ENCODE measurements around the gene KCNIP4. TPM values are rescaled to one million over a fixed set of nuclear protein-coding genes. Genes with fewer than 3 reads are reported as not detected.

KCNIP4 gene
- total RNA-seq, 4 donors from 2014 or later: 2.5 TPM; not detected in 2

GRCh38 chr4:21046141-21046540, 902.4 kb downstream of the KCNIP4 start:
- Histone ChIP-seq H3K27ac (no peak overlapping the region), H3K27me3 (no peaks in the 10 kb centered on the region), H3K36me3 (no peaks in the 10 kb centered on the region), H3K4me3 (no peak overlapping the region), H3K4me1 (no peaks in the 10 kb centered on the region), H3K9me3 (no peaks in the 10 kb centered on the region)
- TF ChIP-seq POLR2AphosphoS5 (IDR thresholded peaks at IDR 0.05) (no peak), POLR2A (IDR thresholded peaks at IDR 0.05) (no peak), CTCF (IDR thresholded peaks at IDR 0.05) (no peak), EP300 (IDR thresholded peaks at IDR 0.05; ENCODE audit: low read depth) (no peak)
- DNase-seq: no peak
- intact Hi-C loops (cut with DNase I; ENCODE audit: low total_unique reads) (no loop called here), in situ Hi-C loops (cut with MboI; ENCODE audit: low pct_ligation_motif_present in 1 of 4, low pct_unique_long_range_greater_than_20kb in 1 of 4, low sequenced_read_pairs in 3 of 4) (no loop called here)
- 82 to 88% methylated on average over 1 of the region's 1 CpG for WGBS, 2 donors (ENCODE audit: low coverage in 1 of 2)

- Histone ChIP-seq H3K9me3 (no peaks in the 10 kb centered on the region), H3K36me3 (no peaks in the 10 kb centered on the region), H3K4me3 (no peak overlapping the region), H3K27ac (no peak overlapping the region), H3K27me3 (no peaks in the 10 kb centered on the region), H3K4me1 (no peaks in the 10 kb centered on the region)
- in situ Hi-C loops (cut with MboI; ENCODE audit: low pct_ligation_motif_present in 1 of 4, low pct_unique_long_range_greater_than_20kb in 1 of 4, low sequenced_read_pairs in 3 of 4): no loop called here
- intact Hi-C loops (cut with DNase I; ENCODE audit: low total_unique reads): no loop called here
- 91% methylated on average over 1 of the region's 1 CpG for WGBS, 2 donors (ENCODE audit: low coverage in 1 of 2)
- no peak for TF ChIP-seq POLR2A (IDR thresholded peaks at IDR 0.05)
- DNase-seq: no peak
Observed at GRCh38 chr4:21045119-21045518, 903.5 kb downstream of the KCNIP4 start.

GRCh38 chr4:21041708-21042107, 906.9 kb downstream of the KCNIP4 start:
- TF ChIP-seq CTCF (IDR thresholded peaks at IDR 0.05): no peak
- TF ChIP-seq POLR2A (IDR thresholded peaks at IDR 0.05): no peak
- TF ChIP-seq POLR2AphosphoS5 (IDR thresholded peaks at IDR 0.05): no peak
- TF ChIP-seq EP300 (IDR thresholded peaks at IDR 0.05; ENCODE audit: low read depth): no peak
- Histone ChIP-seq H3K9me3 (no peaks in the 10 kb centered on the region), H3K36me3 (no peaks in the 10 kb centered on the region), H3K4me3 (no peak overlapping the region), H3K27me3 (no peaks in the 10 kb centered on the region), H3K4me1 (no peaks in the 10 kb centered on the region), H3K27ac (no peak overlapping the region)
- WGBS, 2 donors (ENCODE audit: low coverage in 1 of 2): 35 to 49% methylated on average over 3 of the region's 3 CpGs
- DNase-seq: no peak
- in situ Hi-C loops (cut with MboI; ENCODE audit: low pct_ligation_motif_present in 1 of 4, low pct_unique_long_range_greater_than_20kb in 1 of 4, low sequenced_read_pairs in 3 of 4): no loop called here
- intact Hi-C loops (cut with DNase I; ENCODE audit: low total_unique reads): no loop called here

GRCh38 chr4:21034728-21035127, 913.8 kb downstream of the KCNIP4 start:
- 74 to 86% methylated on average over 5 of the region's 5 CpGs for WGBS, 2 donors (ENCODE audit: low coverage in 1 of 2)
- intact Hi-C loops (cut with DNase I; ENCODE audit: low total_unique reads): no loop called here
- Histone ChIP-seq H3K36me3 (no peaks in the 10 kb centered on the region), H3K27me3 (no peaks in the 10 kb centered on the region), H3K9me3 (no peaks in the 10 kb centered on the region), H3K4me1 (no peaks in the 10 kb centered on the region), H3K4me3 (no peak overlapping the region), H3K27ac (no peak overlapping the region)
- in situ Hi-C loops (cut with MboI; ENCODE audit: low pct_ligation_motif_present in 1 of 4, low pct_unique_long_range_greater_than_20kb in 1 of 4, low sequenced_read_pairs in 3 of 4): no loop called here
- no peak for DNase-seq
- no peak for TF ChIP-seq CTCF (IDR thresholded peaks at IDR 0.05)

GRCh38 chr4:21032089-21032645, 916.4 kb downstream of the KCNIP4 start:
- DNase-seq: no peak
- WGBS, 2 donors (ENCODE audit: low coverage in 1 of 2): 91 to 100% methylated on average over 2 to 3 of the region's 3 CpGs

More at GRCh38 chr4:21032089-21032645, 916.4 kb downstream of the KCNIP4 start:
- Histone ChIP-seq H3K4me1 (no peaks in the 10 kb centered on the region), H3K27me3 (no peaks in the 10 kb centered on the region), H3K27ac (no peak overlapping the region), H3K9me3 (no peaks in the 10 kb centered on the region), H3K36me3 (no peaks in the 10 kb centered on the region), H3K4me3 (no peak overlapping the region)
- in situ Hi-C loops (cut with MboI; ENCODE audit: low pct_ligation_motif_present in 1 of 4, low pct_unique_long_range_greater_than_20kb in 1 of 4, low sequenced_read_pairs in 3 of 4) (no loop called here), intact Hi-C loops (cut with DNase I; ENCODE audit: low total_unique reads) (no loop called here)
- no peak for TF ChIP-seq POLR2AphosphoS5 (IDR thresholded peaks at IDR 0.05)
- TF ChIP-seq POLR2A (IDR thresholded peaks at IDR 0.05): no peak
- no peak for TF ChIP-seq CTCF (IDR thresholded peaks at IDR 0.05)
- TF ChIP-seq EP300 (IDR thresholded peaks at IDR 0.05; ENCODE audit: low read depth): no peak

Measured in transverse colon (tissue), 4 donors.